GM12878 (cell line): ENCODE data around the gene THSD4. TPM values are rescaled to one million over a fixed set of nuclear protein-coding genes. Genes with fewer than 3 reads are reported as not detected.

Source experiments
- ATAC-seq: fragments of 200-7000 bp; cut with Tn5 transposase; 3 replicates; pipeline ENCODE4 v1.9.1; 2020; ENCODE audit warnings: mild to moderate bottlenecking, moderate library complexity
- BruUV-seq: library from RNA; stranded (reverse); fragments of 400-500 nt; replicated peaks from 2 replicates; lab custom pipeline; 2021; lab: Mats Ljungman, UMichigan
- CTCF ChIA-PET: fragments of 300-600 bp; sonication (Branson Sonifier 250); formaldehyde crosslinking; extraction: SDS; loops from one replicate; lab custom pipeline; 2021; ENCODE audit warnings: inconsistent platforms; lab: Yijun Ruan, JAX
- POLR2A ChIA-PET: fragments of 350-600 bp; formaldehyde crosslinking; extraction: SDS; loops from one replicate; lab custom pipeline; 2021; ENCODE audit warnings: inconsistent platforms; lab: Charles Lee
- RAD21 ChIA-PET: fragments of 300-600 bp; sonication (Branson Sonifier 250); formaldehyde crosslinking; loops from one replicate; lab custom pipeline; 2023; ENCODE audit warnings: antibody characterized with exemption; ENCODE audit not compliant: unreplicated experiment; lab: Charles Lee
- SMC1A ChIA-PET: fragments of 300-600 bp; sonication (Branson Sonifier 250); formaldehyde crosslinking; loops from one replicate; lab custom pipeline; 2023; ENCODE audit not compliant: unreplicated experiment, uncharacterized antibody; lab: Charles Lee
- DNase-seq: peaks from one replicate; pipeline ENCODE4 v3.0.0-alpha.2; 2011; ENCODE audit warnings: low read depth, low spot score
- FAIRE-seq: peaks from 3 replicates; lab custom pipeline; 2011; peaks lifted over from hg19 to GRCh38; lab: Jason Lieb, UNC
- H2AFZ ChIP-seq: 2 replicates; pipeline ENCODE4 v1.6.0; 2011; ENCODE audit warnings: low read depth, low read length, control low read depth; ENCODE audit not compliant: control insufficient read depth
- H3K27ac ChIP-seq: 2 replicates; pipeline ENCODE4 v1.5.1; 2011; ENCODE audit warnings: control low read depth; ENCODE audit not compliant: control insufficient read depth, insufficient read depth
- H3K27me3 ChIP-seq, 2 experiments: replicated peaks in 1 of 2; 2 replicates each; pipeline versions ENCODE4 v1.6.0 to v1.6.1; 2011; ENCODE audit warnings: low read length in 1 of 2; ENCODE audit not compliant: control insufficient read depth in 2 of 2, insufficient read depth in 2 of 2
- H3K36me3 ChIP-seq, 2 experiments: 2 replicates each; pipeline ENCODE4 v1.5.1; 2011; ENCODE audit warnings: low read length in 1 of 2; ENCODE audit not compliant: control insufficient read depth in 2 of 2, insufficient read depth in 2 of 2
- H3K4me1 ChIP-seq: 2 replicates; pipeline ENCODE4 v1.6.1; 2011; ENCODE audit warnings: mild to moderate bottlenecking, low read length, moderate library complexity, mixed read lengths; ENCODE audit not compliant: control insufficient read depth, insufficient read depth
- H3K4me2 ChIP-seq: 2 replicates; pipeline ENCODE4 v1.6.0; 2011; ENCODE audit warnings: control low read depth; ENCODE audit not compliant: control insufficient read depth, insufficient read depth
- H3K4me3 ChIP-seq: fragments of 200-600 bp; sonication (generic); 2 replicates; pipeline ENCODE4 v1.5.1; 2016
- H3K79me2 ChIP-seq: 2 replicates; pipeline ENCODE4 v1.6.0; 2011; ENCODE audit warnings: low read length; ENCODE audit not compliant: control insufficient read depth, insufficient read depth
- H3K9ac ChIP-seq: 2 replicates; pipeline ENCODE4 v1.8.0; 2011; ENCODE audit warnings: low read length, control low read depth, mixed read lengths; ENCODE audit not compliant: control insufficient read depth, insufficient read depth
- H3K9me3 ChIP-seq: replicated peaks from 3 replicates; pipeline ENCODE4 v1.5.1; 2011; ENCODE audit warnings: mild to moderate bottlenecking, low read length; ENCODE audit not compliant: control insufficient read depth, insufficient read depth
- H4K20me1 ChIP-seq: 2 replicates; pipeline ENCODE4 v1.6.0; 2011; ENCODE audit not compliant: control insufficient read depth, insufficient read depth
- ETV6 ChIP-seq, 2 experiments: fragments of 450-650 bp in 1 of 2; IDR thresholded peaks in 1 of 2; conservative IDR thresholded peaks in 1 of 2; 2 replicates each; pipeline ENCODE4 v1.6.1; 2014; ENCODE audit warnings: antibody characterized with exemption in 1 of 2, borderline replicate concordance in 1 of 2, low read depth in 1 of 2, mild to moderate bottlenecking in 1 of 2, moderate library complexity in 1 of 2
- LARP7 ChIP-seq: fragments of 450-650 bp; IDR thresholded peaks from 2 replicates; pipeline ENCODE4 v1.6.1; 2017; ENCODE audit warnings: mild to moderate bottlenecking
- MXI1 ChIP-seq: fragments of 150-350 bp; IDR thresholded peaks from 2 replicates; pipeline ENCODE4 v1.6.1; 2011; ENCODE audit warnings: low read depth, mild to moderate bottlenecking, inconsistent platforms, low read length, improper control_type of control experiment
- PAX8 ChIP-seq: fragments of 450-650 bp; IDR thresholded peaks from 2 replicates; pipeline ENCODE4 v1.6.1; 2017; ENCODE audit warnings: mild to moderate bottlenecking, moderate library complexity
- RUNX3 ChIP-seq: IDR thresholded peaks from 2 replicates; pipeline ENCODE4 v1.6.1; 2012; ENCODE audit warnings: low read length, inconsistent platforms
- SMAD1 ChIP-seq: fragments of 450-650 bp; IDR thresholded peaks from 2 replicates; pipeline ENCODE4 v1.6.1; 2018; ENCODE audit warnings: mild to moderate bottlenecking, low read depth; ENCODE audit not compliant: partially characterized antibody
- SPI1 ChIP-seq: IDR thresholded peaks from 2 replicates; pipeline ENCODE4 v1.6.1; 2011; ENCODE audit warnings: low read depth, mild to moderate bottlenecking, low read length, moderate library complexity, borderline replicate concordance; ENCODE audit not compliant: insufficient read depth
- TCF7 ChIP-seq: IDR thresholded peaks from 2 replicates; pipeline ENCODE4 v1.6.1; 2014; ENCODE audit warnings: antibody characterized with exemption, borderline replicate concordance
- WGBS: methylation state at CpG from one replicate; pipeline ENCODE4 v1.1.6; 2016; ENCODE audit warnings: low lambda C conversion rate; ENCODE audit not compliant: insufficient replicate concordance, insufficient coverage; ENCODE audit errors: missing lambda C conversion rate; 5-methylcytosine and 5-hydroxymethylcytosine counted together
- in situ Hi-C: fragments of 300-500 bp; cut with MboI; formaldehyde crosslinking; loops from 9 replicates; pipeline ENCODE4 v1.14.3; 2018; ENCODE audit warnings: mixed read lengths
- intact Hi-C: fragments of 100-400 bp; cut with micrococcal nuclease; formaldehyde crosslinking; loops from one replicate; pipeline ENCODE4 v1.14.2; 2022; ENCODE audit not compliant: unreplicated experiment
- polyA plus RNA-seq, 11 experiments: library from polyadenylated mRNA; depleted of rRNA in 4 of 11; unstranded in 6 of 11; stranded (reverse) in 5 of 11; fragments of >200 nt; fragmentation: Nextera tagmentation in 4 of 11; fragmentation: Illumina TruSeq in 1 of 11; extraction: Ambion mirVana in 4 of 11; extraction: Trizol in 1 of 11; gene quantifications; 1 replicate in 1 of 11; 2 replicates in 10 of 11; pipeline versions ENCODE4 v1.2.1 to v1.2.3, GENCODE V29; 2011 to 2016; ENCODE audit warnings: inconsistent platforms in 2 of 11, missing spikeins in 2 of 11, low read depth in 1 of 11
- total RNA-seq, 4 experiments: library from RNA; depleted of rRNA in 3 of 4; stranded (reverse); fragments of >200 nt in 3 of 4; fragmentation: Illumina TruSeq in 1 of 4; extraction: Trizol in 1 of 4; gene quantifications; 2 replicates each; pipeline versions ENCODE4 v1.2.1 to v1.2.3, GENCODE V29; 2013 to 2021
- TF ChIP-seq, protein P1 (sequence below): fragments of 450-650 bp; IDR thresholded peaks from 2 replicates; pipeline ENCODE4 v1.6.1; 2017; ENCODE audit warnings: mild to moderate bottlenecking, moderate library complexity
- TF ChIP-seq, protein P2 (sequence below): IDR thresholded peaks from 2 replicates; pipeline ENCODE4 v1.6.1; 2011; ENCODE audit warnings: borderline replicate concordance, low read depth, mild to moderate bottlenecking, moderate library complexity, low read length; ENCODE audit not compliant: insufficient read depth, poor library complexity, severe bottlenecking
- TF ChIP-seq, protein P3 (sequence below): IDR thresholded peaks from 2 replicates; pipeline ENCODE4 v1.6.1; 2012; ENCODE audit warnings: mild to moderate bottlenecking, low read depth, low read length

Gene THSD4
- total and polyA plus RNA-seq, 10 of the 15 experiments (the other 5 are each of a cell fraction or from before 2014, with no cell fraction given), result 0.04 to 0.13 (median 0.05) TPM; not detected in 7

DNA sequence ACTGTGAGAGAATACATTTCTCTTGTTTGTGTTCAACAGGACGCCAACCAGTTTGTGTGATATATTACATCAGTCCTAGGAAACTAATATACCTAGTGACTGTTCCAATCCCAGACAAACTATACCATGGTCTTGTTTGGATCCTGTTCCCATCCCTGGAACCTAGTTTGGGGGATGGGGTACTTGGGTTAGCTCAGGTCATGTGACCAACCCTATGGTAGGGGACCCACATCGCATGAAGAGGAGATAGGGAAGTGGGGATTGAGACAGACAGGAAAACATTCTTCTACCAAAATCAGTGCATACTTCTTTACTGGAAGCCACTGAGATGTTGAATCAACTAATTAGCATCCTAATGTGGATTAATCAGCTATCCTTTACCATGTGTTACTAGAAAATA, 146.1 kb downstream of the THSD4 start (continued):
- TF ChIP-seq, protein P1, sequence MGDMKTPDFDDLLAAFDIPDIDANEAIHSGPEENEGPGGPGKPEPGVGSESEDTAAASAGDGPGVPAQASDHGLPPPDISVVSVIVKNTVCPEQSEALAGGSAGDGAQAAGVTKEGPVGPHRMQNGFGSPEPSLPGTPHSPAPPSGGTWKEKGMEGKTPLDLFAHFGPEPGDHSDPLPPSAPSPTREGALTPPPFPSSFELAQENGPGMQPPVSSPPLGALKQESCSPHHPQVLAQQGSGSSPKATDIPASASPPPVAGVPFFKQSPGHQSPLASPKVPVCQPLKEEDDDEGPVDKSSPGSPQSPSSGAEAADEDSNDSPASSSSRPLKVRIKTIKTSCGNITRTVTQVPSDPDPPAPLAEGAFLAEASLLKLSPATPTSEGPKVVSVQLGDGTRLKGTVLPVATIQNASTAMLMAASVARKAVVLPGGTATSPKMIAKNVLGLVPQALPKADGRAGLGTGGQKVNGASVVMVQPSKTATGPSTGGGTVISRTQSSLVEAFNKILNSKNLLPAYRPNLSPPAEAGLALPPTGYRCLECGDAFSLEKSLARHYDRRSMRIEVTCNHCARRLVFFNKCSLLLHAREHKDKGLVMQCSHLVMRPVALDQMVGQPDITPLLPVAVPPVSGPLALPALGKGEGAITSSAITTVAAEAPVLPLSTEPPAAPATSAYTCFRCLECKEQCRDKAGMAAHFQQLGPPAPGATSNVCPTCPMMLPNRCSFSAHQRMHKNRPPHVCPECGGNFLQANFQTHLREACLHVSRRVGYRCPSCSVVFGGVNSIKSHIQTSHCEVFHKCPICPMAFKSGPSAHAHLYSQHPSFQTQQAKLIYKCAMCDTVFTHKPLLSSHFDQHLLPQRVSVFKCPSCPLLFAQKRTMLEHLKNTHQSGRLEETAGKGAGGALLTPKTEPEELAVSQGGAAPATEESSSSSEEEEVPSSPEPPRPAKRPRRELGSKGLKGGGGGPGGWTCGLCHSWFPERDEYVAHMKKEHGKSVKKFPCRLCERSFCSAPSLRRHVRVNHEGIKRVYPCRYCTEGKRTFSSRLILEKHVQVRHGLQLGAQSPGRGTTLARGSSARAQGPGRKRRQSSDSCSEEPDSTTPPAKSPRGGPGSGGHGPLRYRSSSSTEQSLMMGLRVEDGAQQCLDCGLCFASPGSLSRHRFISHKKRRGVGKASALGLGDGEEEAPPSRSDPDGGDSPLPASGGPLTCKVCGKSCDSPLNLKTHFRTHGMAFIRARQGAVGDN, result no peak
- TF ChIP-seq RUNX3, result no peak

DNA sequence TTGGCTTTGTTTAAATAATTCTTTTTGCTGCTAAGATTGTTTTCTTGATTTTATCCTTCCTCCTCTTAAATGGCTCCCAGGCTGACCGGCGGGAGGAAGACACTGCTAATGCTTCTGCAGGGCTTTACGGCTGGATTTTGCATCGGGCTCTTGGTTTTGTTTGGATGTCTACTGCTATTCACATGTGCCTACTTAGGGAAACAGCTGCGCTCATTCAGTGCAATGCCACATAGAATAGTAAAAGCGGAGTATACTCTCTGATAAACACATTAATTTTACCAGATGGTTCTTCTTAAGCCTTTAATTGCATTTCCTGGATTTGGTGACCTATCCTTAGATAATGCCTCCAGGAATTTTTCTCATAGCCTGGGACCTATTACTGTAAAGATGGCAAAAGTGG, 146.6 kb downstream of the THSD4 start:
- H3K4me1 ChIP-seq, result no peaks in the 10 kb centered on the region
- H3K9me3 ChIP-seq, result no peaks in the 10 kb centered on the region
- ChIA-PET POLR2A (no interaction called here), SMC1A (no interaction called here), CTCF (no interaction called here), RAD21 (no interaction called here)
- H3K36me3 ChIP-seq, result no peaks in the 10 kb centered on the region
- no peak overlapping the region for H3K4me2 ChIP-seq
- no peak overlapping the region for H3K4me3 ChIP-seq
- no peaks in the 10 kb centered on the region for H3K27me3 ChIP-seq
- 40% methylated on average over 6 of the region's 6 CpGs for WGBS
- H3K27ac ChIP-seq, result no peak overlapping the region
- no TSS peak for BruUV-seq
- no peak overlapping the region for H2AFZ ChIP-seq
- intact Hi-C loops (no loop called here), in situ Hi-C loops (no loop called here)
- H3K9ac ChIP-seq, result no peak overlapping the region
- FAIRE-seq, result no peak
- H4K20me1 ChIP-seq, result no peaks in the 10 kb centered on the region
- no peak for DNase-seq
- no peaks in the 10 kb centered on the region for H3K79me2 ChIP-seq
- no peak for ATAC-seq
- TF ChIP-seq PAX8, result no peak
- TF ChIP-seq SPI1, result no peak
- no peak for TF ChIP-seq SMAD1
- TF ChIP-seq, protein P2, sequence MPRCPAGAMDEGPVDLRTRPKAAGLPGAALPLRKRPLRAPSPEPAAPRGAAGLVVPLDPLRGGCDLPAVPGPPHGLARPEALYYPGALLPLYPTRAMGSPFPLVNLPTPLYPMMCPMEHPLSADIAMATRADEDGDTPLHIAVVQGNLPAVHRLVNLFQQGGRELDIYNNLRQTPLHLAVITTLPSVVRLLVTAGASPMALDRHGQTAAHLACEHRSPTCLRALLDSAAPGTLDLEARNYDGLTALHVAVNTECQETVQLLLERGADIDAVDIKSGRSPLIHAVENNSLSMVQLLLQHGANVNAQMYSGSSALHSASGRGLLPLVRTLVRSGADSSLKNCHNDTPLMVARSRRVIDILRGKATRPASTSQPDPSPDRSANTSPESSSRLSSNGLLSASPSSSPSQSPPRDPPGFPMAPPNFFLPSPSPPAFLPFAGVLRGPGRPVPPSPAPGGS, result no peak
- no peak for TF ChIP-seq MXI1
- TF ChIP-seq, protein P3, sequence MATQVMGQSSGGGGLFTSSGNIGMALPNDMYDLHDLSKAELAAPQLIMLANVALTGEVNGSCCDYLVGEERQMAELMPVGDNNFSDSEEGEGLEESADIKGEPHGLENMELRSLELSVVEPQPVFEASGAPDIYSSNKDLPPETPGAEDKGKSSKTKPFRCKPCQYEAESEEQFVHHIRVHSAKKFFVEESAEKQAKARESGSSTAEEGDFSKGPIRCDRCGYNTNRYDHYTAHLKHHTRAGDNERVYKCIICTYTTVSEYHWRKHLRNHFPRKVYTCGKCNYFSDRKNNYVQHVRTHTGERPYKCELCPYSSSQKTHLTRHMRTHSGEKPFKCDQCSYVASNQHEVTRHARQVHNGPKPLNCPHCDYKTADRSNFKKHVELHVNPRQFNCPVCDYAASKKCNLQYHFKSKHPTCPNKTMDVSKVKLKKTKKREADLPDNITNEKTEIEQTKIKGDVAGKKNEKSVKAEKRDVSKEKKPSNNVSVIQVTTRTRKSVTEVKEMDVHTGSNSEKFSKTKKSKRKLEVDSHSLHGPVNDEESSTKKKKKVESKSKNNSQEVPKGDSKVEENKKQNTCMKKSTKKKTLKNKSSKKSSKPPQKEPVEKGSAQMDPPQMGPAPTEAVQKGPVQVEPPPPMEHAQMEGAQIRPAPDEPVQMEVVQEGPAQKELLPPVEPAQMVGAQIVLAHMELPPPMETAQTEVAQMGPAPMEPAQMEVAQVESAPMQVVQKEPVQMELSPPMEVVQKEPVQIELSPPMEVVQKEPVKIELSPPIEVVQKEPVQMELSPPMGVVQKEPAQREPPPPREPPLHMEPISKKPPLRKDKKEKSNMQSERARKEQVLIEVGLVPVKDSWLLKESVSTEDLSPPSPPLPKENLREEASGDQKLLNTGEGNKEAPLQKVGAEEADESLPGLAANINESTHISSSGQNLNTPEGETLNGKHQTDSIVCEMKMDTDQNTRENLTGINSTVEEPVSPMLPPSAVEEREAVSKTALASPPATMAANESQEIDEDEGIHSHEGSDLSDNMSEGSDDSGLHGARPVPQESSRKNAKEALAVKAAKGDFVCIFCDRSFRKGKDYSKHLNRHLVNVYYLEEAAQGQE, result no peak
- no peak for TF ChIP-seq TCF7
- TF ChIP-seq LARP7, result no peak
- no peak for TF ChIP-seq ETV6 (conservative IDR thresholded peaks at IDR 0.05 in 1 of 2, IDR thresholded peaks at IDR 0.05 in 1 of 2; ENCODE audit: borderline replicate concordance in 1 of 2, low read depth in 1 of 2)
